ENCODE measurements around the gene RASGRP2.

The RASGRP2 gene

GRCh38 chr11:64743591-64744543 is at the start of gene RASGRP2:
Gene RASGRP2, minus strand, starts transcription at chr11:64744142. Its CDS starts 1,276 bp downstream, at chr11:64742866.
- DNase-seq, result peak; percentile 87 to 88

GRCh38 chr11:64792482-64792881 is 48.5 kb upstream of the RASGRP2 start:
- DNase-seq, result no peak

GRCh38 chr11:64791781-64792291 is 47.9 kb upstream of the RASGRP2 start:
- DNase-seq, result no peak

- DNase-seq, result no peak
Measured at GRCh38 chr11:64790205-64791095, 46.5 kb upstream of the RASGRP2 start.

DNA sequence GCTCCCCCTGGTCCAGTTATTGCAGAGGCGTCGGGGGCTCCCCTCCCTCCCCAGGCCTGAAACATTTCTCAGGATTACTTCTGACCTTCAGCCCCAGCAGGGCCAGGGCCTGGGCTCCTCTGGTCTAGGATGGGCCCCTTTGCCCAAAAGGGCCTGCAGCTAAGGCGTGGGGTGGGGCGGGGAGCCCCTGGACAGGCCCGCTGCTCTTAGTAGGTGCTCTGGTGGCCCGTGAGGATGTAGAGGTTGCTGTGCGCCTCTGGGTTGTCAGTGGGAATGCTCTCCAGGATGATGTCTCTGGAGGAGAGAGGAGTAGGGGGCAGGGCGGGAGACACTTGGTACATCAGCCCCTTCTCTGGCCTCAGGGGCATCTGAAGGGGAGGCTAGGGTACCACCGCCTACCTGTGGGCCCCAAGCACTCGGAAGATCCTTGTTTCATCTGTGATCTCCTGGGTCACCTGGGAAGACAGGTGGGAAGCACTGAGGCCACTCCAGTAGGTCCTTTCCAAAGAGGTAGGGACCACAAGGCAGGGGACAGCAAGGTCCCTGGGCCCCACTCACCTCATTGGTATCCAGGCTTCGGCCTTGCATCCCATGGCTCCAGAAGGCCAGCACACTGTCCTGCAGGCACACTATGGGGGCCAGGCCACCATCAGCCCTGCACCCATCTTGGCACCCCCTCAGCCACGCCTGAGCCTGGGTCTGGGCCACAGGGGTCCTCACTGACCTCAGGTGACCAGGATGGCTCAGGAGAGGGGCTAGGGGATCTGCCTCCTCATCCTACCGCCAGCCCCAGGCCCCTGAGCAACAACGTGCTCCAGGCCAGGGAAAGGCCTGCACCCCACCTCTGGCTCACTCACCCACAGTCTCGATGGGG is 45.6 kb upstream of the RASGRP2 start:
- no peak for DNase-seq

GRCh38 chr11:64788321-64789215 is 44.6 kb upstream of the RASGRP2 start:
- DNase-seq, result no peak

GRCh38 chr11:64787526-64788320 is 43.8 kb upstream of the RASGRP2 start:
- peak; percentile 60 to 72 for DNase-seq

- DNase-seq, result no peak
Measured at GRCh38 chr11:64786308-64786707, 42.4 kb upstream of the RASGRP2 start.

GRCh38 chr11:64784813-64785581 is 41.1 kb upstream of the RASGRP2 start:
- DNase-seq, result no peak

DNA sequence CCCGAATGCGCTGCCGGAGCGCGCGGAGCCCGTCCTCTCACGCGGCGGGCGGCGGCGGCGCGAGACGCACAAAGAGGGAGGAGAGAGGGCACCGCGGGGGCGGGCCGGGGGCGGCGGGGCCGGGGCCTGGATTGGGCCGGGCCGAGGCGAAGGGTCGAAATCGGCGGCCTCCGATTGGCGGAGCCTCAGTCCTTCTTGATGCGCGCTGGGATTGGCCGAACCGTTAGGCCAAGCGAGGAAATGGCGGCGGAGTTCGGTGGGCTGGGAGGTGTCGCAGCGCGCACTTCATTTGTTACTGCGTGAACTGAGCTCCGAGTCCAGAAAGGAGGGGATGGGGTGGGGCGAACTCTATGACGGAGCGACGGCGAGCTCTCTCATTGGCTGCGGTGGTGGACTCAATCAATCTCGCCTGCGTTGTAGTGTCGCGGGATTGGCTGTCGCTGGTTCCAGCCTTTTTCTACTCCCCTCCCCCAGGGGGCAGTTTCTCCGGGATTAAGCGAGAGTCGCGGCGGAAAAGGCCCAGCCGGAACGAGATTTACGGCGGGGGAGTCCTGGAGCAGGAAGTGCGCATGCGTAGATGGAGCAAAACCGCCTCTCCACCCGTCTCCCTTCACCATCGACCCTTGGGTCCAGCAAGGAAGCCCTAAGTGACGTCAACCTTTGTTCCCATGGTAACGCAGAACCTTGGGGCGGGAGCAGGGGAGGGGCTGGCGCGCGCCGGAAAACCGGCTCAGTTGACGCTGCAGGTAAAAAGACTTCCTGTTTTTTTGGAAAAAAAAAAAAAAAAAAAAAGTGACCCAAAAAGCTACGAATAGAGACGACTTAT is 34.7 kb upstream of the RASGRP2 start, which contains the start of gene SF1:
SF1 (minus strand) TSS at position 70 of the 826 bp plus-strand sequence. CDS start 150 bp downstream, outside the sequence.
- DNase-seq, result peak; percentile 100

DNA sequence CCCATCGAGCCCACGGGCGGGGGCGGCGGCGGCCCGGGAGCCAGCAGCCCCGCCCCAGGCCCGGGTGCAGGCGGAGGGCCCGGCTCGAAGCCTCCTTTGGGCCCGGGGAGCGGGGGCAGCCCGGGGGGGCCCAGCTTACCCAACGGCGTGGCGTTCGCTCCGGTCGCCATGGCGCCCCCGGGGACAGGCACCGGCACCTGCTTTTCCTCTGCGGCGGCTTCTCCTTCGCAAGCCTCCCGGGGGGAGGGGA is 34.2 kb upstream of the RASGRP2 start:
- DNase-seq, result no peak

- DNase-seq, result peak; percentile 81 to 86
Measured at GRCh38 chr11:64777449-64778222, 33.7 kb upstream of the RASGRP2 start.

DNA sequence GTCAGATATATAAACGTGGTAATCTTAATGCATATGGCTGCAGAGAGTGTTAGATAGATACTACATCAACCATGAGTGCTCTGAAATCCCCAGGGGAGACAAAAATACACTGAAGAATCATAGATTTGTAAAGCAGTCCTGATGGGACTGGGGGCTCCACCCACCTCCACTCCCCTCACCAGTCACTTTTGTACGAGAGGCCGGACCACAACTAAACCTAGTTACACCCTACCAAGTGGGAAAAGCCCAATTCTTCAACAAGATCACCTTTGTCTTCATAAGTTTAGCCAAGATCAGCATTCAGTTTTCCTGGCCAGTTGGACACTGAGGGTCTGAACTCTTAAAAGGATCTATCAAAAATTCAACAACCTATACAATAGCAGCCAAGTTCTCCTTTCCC is 32.9 kb upstream of the RASGRP2 start:
- DNase-seq, result no peak

GRCh38 chr11:64776425-64776824 is 32.5 kb upstream of the RASGRP2 start:
- DNase-seq, result no peak

- no peak for DNase-seq
Measured at GRCh38 chr11:64774144-64774543, 30.2 kb upstream of the RASGRP2 start.

DNA sequence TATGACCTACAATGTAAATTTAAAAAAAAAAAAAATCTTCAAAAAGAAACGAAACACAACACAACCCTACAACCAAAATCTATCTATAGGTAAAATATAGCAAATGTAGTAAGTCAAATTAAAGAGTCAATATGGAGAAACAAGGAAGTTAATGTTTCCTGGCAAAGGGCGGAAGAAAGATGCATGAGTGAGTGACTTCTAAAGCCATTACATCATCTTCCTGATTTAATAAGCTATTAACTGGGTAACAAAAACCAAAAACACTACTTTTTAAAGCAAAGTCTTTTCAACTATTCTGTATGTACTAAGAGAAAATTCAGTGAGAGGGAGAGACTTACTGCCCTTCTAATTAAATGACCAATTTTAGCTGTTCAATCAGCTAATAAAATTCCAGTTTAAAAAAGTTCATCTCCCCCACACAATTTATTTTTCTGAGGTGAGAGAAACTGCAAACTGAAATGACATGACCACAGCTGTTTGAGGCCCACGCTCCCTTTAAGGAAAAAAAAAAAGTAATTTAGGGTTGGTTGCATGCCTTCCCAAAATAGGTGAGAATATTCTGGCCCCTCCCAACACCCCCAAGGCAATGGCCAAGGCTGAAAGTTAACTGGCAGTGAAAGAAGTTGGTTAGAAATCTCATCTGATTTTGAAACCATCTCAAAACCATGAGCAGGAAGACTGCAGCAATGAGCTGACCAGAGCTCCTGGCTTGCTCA is 28.5 kb upstream of the RASGRP2 start:
- peak in 1 of 2 donors; percentile 34 for DNase-seq

DNA sequence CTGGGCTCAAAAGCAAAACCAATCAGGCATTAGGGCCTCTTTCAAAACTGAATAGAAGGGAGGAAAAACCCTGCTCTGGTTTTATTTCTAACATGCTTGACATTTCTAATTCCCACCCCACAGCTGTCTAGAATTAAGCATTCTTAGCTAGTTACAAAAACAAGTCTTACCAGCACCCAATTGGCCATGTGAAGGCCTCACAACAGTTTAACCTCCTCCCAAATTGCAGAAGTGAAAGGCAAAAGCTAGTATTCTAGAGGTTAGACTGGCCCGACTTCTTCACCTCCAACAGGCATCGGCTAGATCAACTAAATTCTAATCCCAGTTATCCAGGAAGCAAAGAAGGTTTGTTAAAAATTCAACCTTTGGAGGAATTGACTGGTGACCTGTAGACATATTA is 27.9 kb upstream of the RASGRP2 start:
- DNase-seq, result peak in 1 of 2 donors; percentile 29
